Astrocyte (in vitro differentiated cells and primary cell): Measurements from ENCODE around the gene ZNRF2.

Experiments used
- CTCF ChIP-seq: IDR thresholded peaks from 2 replicates; pipeline ENCODE4 v1.5.1; 2011; ENCODE audit warnings: low read depth, mild to moderate bottlenecking, inconsistent platforms, low read length, moderate library complexity; ENCODE audit not compliant: insufficient read depth
- EZH2 ChIP-seq: IDR thresholded peaks from 2 replicates; pipeline ENCODE4 v1.6.1; 2012; ENCODE audit warnings: mild to moderate bottlenecking, low read length, inconsistent platforms; ENCODE audit not compliant: insufficient read depth

GRCh38 chr7:30321089-30321881, 36.9 kb downstream of the ZNRF2 start:
- TF ChIP-seq CTCF (no peak), EZH2 (no peak)
